B cell (primary cell): ENCODE results near the gene EHD1. TPM values are rescaled to one million over a fixed set of nuclear protein-coding genes. Genes with fewer than 3 reads are reported as not detected.

Experiments
- ATAC-seq: fragments of 200-7000 bp; cut with Tn5 transposase; one replicate; pipeline ENCODE4 v1.10.0; 2021; ENCODE audit warnings: low read depth, mild to moderate bottlenecking, moderate number of reproducible peaks, moderate library complexity
- CTCF ChIA-PET: fragments of 350-600 bp; sonication (Branson Sonifier 250); formaldehyde crosslinking; loops from one replicate; lab custom pipeline; 2021; ENCODE audit warnings: antibody characterized with exemption, inconsistent platforms; lab: Charles Lee
- POLR2A ChIA-PET: fragments of 350-600 bp; sonication (Branson Sonifier 250); formaldehyde crosslinking; loops from one replicate; lab custom pipeline; 2021; ENCODE audit warnings: antibody characterized with exemption; lab: Charles Lee
- DNase-seq: peaks from one replicate; pipeline ENCODE4 v3.0.0; 2013
- H2AFZ ChIP-seq: 2 replicates; pipeline ENCODE4 v1.6.1; 2012; ENCODE audit warnings: mild to moderate bottlenecking, low read depth, low read length; ENCODE audit not compliant: insufficient read depth, poor library complexity, severe bottlenecking
- H3K27ac ChIP-seq, 2 donors: 1 replicate in 1 of 2; 2 replicates in 1 of 2; pipeline ENCODE4 v1.5.1; 2012 to 2013; ENCODE audit warnings: low read length in 2 of 2, mild to moderate bottlenecking in 2 of 2, moderate library complexity in 1 of 2
- H3K27me3 ChIP-seq, 4 experiments: fragments of 200-600 bp in 1 of 4; sonication (generic) in 1 of 4; replicated peaks in 1 of 4; 1 replicate in 2 of 4; 2 replicates in 2 of 4; pipeline versions ENCODE4 v1.6.1 to v1.7.0; 2013 to 2016; ENCODE audit warnings: low read length in 3 of 4, mild to moderate bottlenecking in 2 of 4, mixed read lengths in 1 of 4, moderate library complexity in 1 of 4; ENCODE audit not compliant: insufficient read depth in 4 of 4, control insufficient read depth in 3 of 4; ENCODE audit errors: control extremely low read depth in 1 of 4
- H3K36me3 ChIP-seq, 2 experiments: replicated peaks in 1 of 2; 1 replicate in 1 of 2; 2 replicates in 1 of 2; pipeline versions ENCODE4 v1.6.1 to v1.7.1; 2013; ENCODE audit warnings: low read length in 1 of 2; ENCODE audit not compliant: insufficient read depth in 2 of 2, control insufficient read depth in 1 of 2; ENCODE audit errors: control extremely low read depth in 1 of 2, extremely low read depth in 1 of 2
- H3K4me1 ChIP-seq, 2 donors: fragments of 200-600 bp in 1 of 2; sonication (generic) in 1 of 2; 1 replicate in 1 of 2; 2 replicates in 1 of 2; pipeline versions ENCODE4 v1.5.1 to v1.6.1; 2013 to 2017; ENCODE audit warnings: low read length in 2 of 2; ENCODE audit not compliant: control insufficient read depth in 2 of 2, insufficient read depth in 2 of 2
- H3K4me2 ChIP-seq: replicated peaks from 2 replicates; pipeline ENCODE3; 2012; ENCODE audit warnings: mild to moderate bottlenecking, low read depth, low read length; ENCODE audit not compliant: poor library complexity, severe bottlenecking
- H3K4me3 ChIP-seq, 5 experiments: fragments of 200-600 bp in 1 of 5; sonication (generic) in 1 of 5; 1 replicate in 3 of 5; 2 replicates in 2 of 5; pipeline versions ENCODE4 v1.5.1 to v1.7.0; 2011 to 2016; ENCODE audit warnings: low read length in 4 of 5, mild to moderate bottlenecking in 4 of 5, low read depth in 2 of 5, control low read depth in 1 of 5, moderate library complexity in 1 of 5; ENCODE audit not compliant: insufficient read depth in 1 of 5; ENCODE audit errors: control extremely low read depth in 1 of 5, extremely low read depth in 1 of 5
- H3K79me2 ChIP-seq: fragments of 200-600 bp; sonication (generic); one replicate; pipeline ENCODE4 v1.6.0; 2016; ENCODE audit warnings: low read length; ENCODE audit not compliant: control insufficient read depth, insufficient read depth
- H3K9ac ChIP-seq: fragments of 200-600 bp; sonication (generic); 2 replicates; pipeline ENCODE4 v1.6.1; 2017; ENCODE audit warnings: mild to moderate bottlenecking, low read length, moderate library complexity
- H3K9me3 ChIP-seq, 3 donors: one replicate each; pipeline versions ENCODE4 v1.6.1 to v1.7.1; 2013; ENCODE audit warnings: low read length in 2 of 3; ENCODE audit not compliant: control insufficient read depth in 2 of 3, insufficient read depth in 1 of 3; ENCODE audit errors: control extremely low read depth in 1 of 3
- H4K20me1 ChIP-seq: 2 replicates; pipeline ENCODE4 v1.6.0; 2012; ENCODE audit warnings: mild to moderate bottlenecking, low read length; ENCODE audit not compliant: insufficient read depth, control insufficient read depth, poor library complexity, severe bottlenecking
- H3K27ac Mint-ChIP-seq: one replicate; pipeline ENCODE4 v1.8.0; 2021; ENCODE audit warnings: mixed read lengths
- H3K27me3 Mint-ChIP-seq: one replicate; pipeline ENCODE4 v1.8.0; 2021; ENCODE audit warnings: mixed read lengths
- H3K4me1 Mint-ChIP-seq: one replicate; pipeline ENCODE4 v1.8.0; 2021; ENCODE audit warnings: mixed read lengths
- H3K4me3 Mint-ChIP-seq: one replicate; pipeline ENCODE4 v1.8.0; 2021; ENCODE audit warnings: mixed read lengths
- H3K9me3 Mint-ChIP-seq: one replicate; pipeline ENCODE4 v1.8.0; 2022; ENCODE audit warnings: mixed read lengths; ENCODE audit not compliant: insufficient read depth
- CTCF ChIP-seq: fragments of 200-600 bp; IDR thresholded peaks from one replicate; pipeline ENCODE4 v1.8.0; 2022; ENCODE audit warnings: antibody characterized with exemption, mild to moderate bottlenecking
- EZH2 ChIP-seq: IDR thresholded peaks from 2 replicates; pipeline ENCODE4 v1.6.1; 2012; ENCODE audit warnings: borderline replicate concordance, low read depth, mild to moderate bottlenecking, moderate library complexity, low read length; ENCODE audit not compliant: insufficient read depth, poor library complexity, severe bottlenecking
- WGBS: methylation state at CpG from one replicate; pipeline ENCODE4 v1.1.5; 2013; ENCODE audit warnings: missing lambda C conversion rate; ENCODE audit not compliant: insufficient coverage; 5-methylcytosine and 5-hydroxymethylcytosine counted together
- intact Hi-C: fragments of 100-400 bp; cut with micrococcal nuclease; formaldehyde crosslinking; loops from one replicate; pipeline ENCODE4 v1.10.0; 2022
- polyA plus RNA-seq: library from polyadenylated mRNA; depleted of rRNA; stranded (reverse); fragments of >200 nt; gene quantifications from 2 replicates; pipeline ENCODE4 v1.2.3, GENCODE V29; 2012
- total RNA-seq, 2 donors: library from RNA; stranded (reverse); fragments of 120-200 nt in 1 of 2; gene quantifications; 1 replicate in 1 of 2; 2 replicates in 1 of 2; pipeline versions ENCODE4 v1.2.3 to v1.2.4, GENCODE V29; 2013 to 2022

The EHD1 gene
- total and polyA plus RNA-seq, 2 donors (not counting 1 experiment from before 2014, with no cell fraction given) = 208 to 280 TPM

- peaks cover 81% of the 10 kb centered on the region for H3K4me1 Mint-ChIP-seq
- Histone ChIP-seq H3K4me3 (peak overlapping the region in 4 of 5 experiments; percentile 21 to 98 (median 65)), H3K4me1 (peaks cover 72 to 82% of the 10 kb centered on the region in 2 donors), H3K27ac (peak overlapping the region; percentile 5 to 52), H3K27me3 (no peaks in the 10 kb centered on the region), H2AFZ (no peak overlapping the region), H3K36me3 (peaks cover 0 to 56% of the 10 kb centered on the region in 2 experiments), H3K4me2 (peak overlapping the region; percentile 95), H3K9ac (peak overlapping the region; percentile 99), H3K79me2 (peaks cover 88% of the 10 kb centered on the region), H4K20me1 (peaks cover 85% of the 10 kb centered on the region), H3K9me3 (peaks cover 0 to 4% (median 0%) of the 10 kb centered on the region in 3 donors)
- intact Hi-C loops = no loop called here
- no peaks in the 10 kb centered on the region for H3K9me3 Mint-ChIP-seq
- H3K27me3 Mint-ChIP-seq = no peaks in the 10 kb centered on the region
- WGBS = 70% methylated on average over 25 of the region's 29 CpGs
- H3K4me3 Mint-ChIP-seq = peak overlapping the region; percentile 95
- TF ChIP-seq EZH2 = no peak
- TF ChIP-seq CTCF = no peak
- ChIA-PET CTCF (interaction anchor here (0.7 to 30.2 kb wide), 5 partner anchors 10 to 666 kb away, joined by 3 to 1254 read pairs (median 16); partner anchors contain the start of gene CDC42BPG), POLR2A (interaction anchor here (0.7 to 10.0 kb wide), 8 partner anchors 9 to 117 kb away, joined by 3 to 158 read pairs (median 5); no protein-coding TSS in a partner anchor)
- DNase-seq (no peak), ATAC-seq (no peak)
- H3K27ac Mint-ChIP-seq = peak overlapping the region; percentile 94
These were observed 3.8 kb downstream of the EHD1 start for GRCh38 chr11:64874308-64875240.
